GM12878 (cell line): Measurements from ENCODE around the gene FAAH2. TPM values are rescaled to one million over a fixed set of nuclear protein-coding genes. Genes with fewer than 3 reads are reported as not detected.

ENCODE experiments used
- ATAC-seq: fragments of 200-7000 bp; cut with Tn5 transposase; 3 replicates; pipeline ENCODE4 v1.9.1; 2020; ENCODE audit warnings: mild to moderate bottlenecking, moderate library complexity
- BruUV-seq: library from RNA; stranded (reverse); fragments of 400-500 nt; replicated peaks from 2 replicates; lab custom pipeline; 2021; lab: Mats Ljungman, UMichigan
- CTCF ChIA-PET: fragments of 300-600 bp; sonication (Branson Sonifier 250); formaldehyde crosslinking; extraction: SDS; loops from one replicate; lab custom pipeline; 2021; ENCODE audit warnings: inconsistent platforms; lab: Yijun Ruan, JAX
- POLR2A ChIA-PET: fragments of 350-600 bp; formaldehyde crosslinking; extraction: SDS; loops from one replicate; lab custom pipeline; 2021; ENCODE audit warnings: inconsistent platforms; lab: Charles Lee
- RAD21 ChIA-PET: fragments of 300-600 bp; sonication (Branson Sonifier 250); formaldehyde crosslinking; loops from one replicate; lab custom pipeline; 2023; ENCODE audit warnings: antibody characterized with exemption; ENCODE audit not compliant: unreplicated experiment; lab: Charles Lee
- SMC1A ChIA-PET: fragments of 300-600 bp; sonication (Branson Sonifier 250); formaldehyde crosslinking; loops from one replicate; lab custom pipeline; 2023; ENCODE audit not compliant: unreplicated experiment, uncharacterized antibody; lab: Charles Lee
- DNase-seq: peaks from one replicate; pipeline ENCODE4 v3.0.0-alpha.2; 2011; ENCODE audit warnings: low read depth, low spot score
- FAIRE-seq: peaks from 3 replicates; lab custom pipeline; 2011; peaks lifted over from hg19 to GRCh38; lab: Jason Lieb, UNC
- H2AFZ ChIP-seq: 2 replicates; pipeline ENCODE4 v1.6.0; 2011; ENCODE audit warnings: low read depth, low read length, control low read depth; ENCODE audit not compliant: control insufficient read depth
- H3K27ac ChIP-seq: 2 replicates; pipeline ENCODE4 v1.5.1; 2011; ENCODE audit warnings: control low read depth; ENCODE audit not compliant: control insufficient read depth, insufficient read depth
- H3K27me3 ChIP-seq, 2 experiments: replicated peaks in 1 of 2; 2 replicates each; pipeline versions ENCODE4 v1.6.0 to v1.6.1; 2011; ENCODE audit warnings: low read length in 1 of 2; ENCODE audit not compliant: control insufficient read depth in 2 of 2, insufficient read depth in 2 of 2
- H3K36me3 ChIP-seq, 2 experiments: 2 replicates each; pipeline ENCODE4 v1.5.1; 2011; ENCODE audit warnings: low read length in 1 of 2; ENCODE audit not compliant: control insufficient read depth in 2 of 2, insufficient read depth in 2 of 2
- H3K4me1 ChIP-seq: 2 replicates; pipeline ENCODE4 v1.6.1; 2011; ENCODE audit warnings: mild to moderate bottlenecking, low read length, moderate library complexity, mixed read lengths; ENCODE audit not compliant: control insufficient read depth, insufficient read depth
- H3K4me2 ChIP-seq: 2 replicates; pipeline ENCODE4 v1.6.0; 2011; ENCODE audit warnings: control low read depth; ENCODE audit not compliant: control insufficient read depth, insufficient read depth
- H3K4me3 ChIP-seq: fragments of 200-600 bp; sonication (generic); 2 replicates; pipeline ENCODE4 v1.5.1; 2016
- H3K79me2 ChIP-seq: 2 replicates; pipeline ENCODE4 v1.6.0; 2011; ENCODE audit warnings: low read length; ENCODE audit not compliant: control insufficient read depth, insufficient read depth
- H3K9ac ChIP-seq: 2 replicates; pipeline ENCODE4 v1.8.0; 2011; ENCODE audit warnings: low read length, control low read depth, mixed read lengths; ENCODE audit not compliant: control insufficient read depth, insufficient read depth
- H3K9me3 ChIP-seq: replicated peaks from 3 replicates; pipeline ENCODE4 v1.5.1; 2011; ENCODE audit warnings: mild to moderate bottlenecking, low read length; ENCODE audit not compliant: control insufficient read depth, insufficient read depth
- H4K20me1 ChIP-seq: 2 replicates; pipeline ENCODE4 v1.6.0; 2011; ENCODE audit not compliant: control insufficient read depth, insufficient read depth
- ATF7 ChIP-seq: fragments of 450-650 bp; IDR thresholded peaks from 2 replicates; pipeline ENCODE4 v1.6.1; 2016; ENCODE audit warnings: low read depth, mild to moderate bottlenecking
- BCLAF1 ChIP-seq: fragments of 450-650 bp; IDR thresholded peaks from 2 replicates; pipeline ENCODE4 v1.6.1; 2017; ENCODE audit warnings: antibody characterized with exemption, mild to moderate bottlenecking, moderate library complexity
- CBFB ChIP-seq: IDR thresholded peaks from 2 replicates; pipeline ENCODE4 v1.6.1; 2016; ENCODE audit warnings: antibody characterized with exemption, low read depth
- EED ChIP-seq: sonication (generic); IDR thresholded peaks from 2 replicates; pipeline ENCODE4 v1.6.1; 2016; ENCODE audit warnings: antibody characterized with exemption, low read depth
- NBN ChIP-seq: fragments of 450-650 bp; IDR thresholded peaks from 2 replicates; pipeline ENCODE4 v1.6.1; 2016
- PML ChIP-seq: IDR thresholded peaks from 2 replicates; pipeline ENCODE4 v1.6.1; 2012; ENCODE audit warnings: low read length, inconsistent platforms
- ZNF24 ChIP-seq: fragments of 450-650 bp; IDR thresholded peaks from 2 replicates; pipeline ENCODE4 v1.6.1; 2017; ENCODE audit warnings: antibody characterized with exemption, mild to moderate bottlenecking
- WGBS: methylation state at CpG from one replicate; pipeline ENCODE4 v1.1.6; 2016; ENCODE audit warnings: low lambda C conversion rate; ENCODE audit not compliant: insufficient replicate concordance, insufficient coverage; ENCODE audit errors: missing lambda C conversion rate; 5-methylcytosine and 5-hydroxymethylcytosine counted together
- in situ Hi-C: fragments of 300-500 bp; cut with MboI; formaldehyde crosslinking; loops from 9 replicates; pipeline ENCODE4 v1.14.3; 2018; ENCODE audit warnings: mixed read lengths
- intact Hi-C: fragments of 100-400 bp; cut with micrococcal nuclease; formaldehyde crosslinking; loops from one replicate; pipeline ENCODE4 v1.14.2; 2022; ENCODE audit not compliant: unreplicated experiment
- polyA plus RNA-seq, 11 experiments: library from polyadenylated mRNA; depleted of rRNA in 4 of 11; unstranded in 6 of 11; stranded (reverse) in 5 of 11; fragments of >200 nt; fragmentation: Nextera tagmentation in 4 of 11; fragmentation: Illumina TruSeq in 1 of 11; extraction: Ambion mirVana in 4 of 11; extraction: Trizol in 1 of 11; gene quantifications; 1 replicate in 1 of 11; 2 replicates in 10 of 11; pipeline versions ENCODE4 v1.2.1 to v1.2.3, GENCODE V29; 2011 to 2016; ENCODE audit warnings: inconsistent platforms in 2 of 11, missing spikeins in 2 of 11, low read depth in 1 of 11
- total RNA-seq, 4 experiments: library from RNA; depleted of rRNA in 3 of 4; stranded (reverse); fragments of >200 nt in 3 of 4; fragmentation: Illumina TruSeq in 1 of 4; extraction: Trizol in 1 of 4; gene quantifications; 2 replicates each; pipeline versions ENCODE4 v1.2.1 to v1.2.3, GENCODE V29; 2013 to 2021
- TF ChIP-seq, protein P1 (sequence below): fragments of 450-650 bp; conservative IDR thresholded peaks from 2 replicates; pipeline ENCODE4 v1.6.1; 2017; ENCODE audit warnings: mild to moderate bottlenecking, moderate library complexity
- TF ChIP-seq, protein P2 (sequence below): IDR thresholded peaks from 2 replicates; pipeline ENCODE4 v1.6.1; 2012; ENCODE audit warnings: low read depth, low read length, improper control_type of control experiment

Gene FAAH2
- total and polyA plus RNA-seq, 10 of the 15 experiments (the other 5 are each of a cell fraction or from before 2014, with no cell fraction given) = 0.88 to 5.4 (median 1.5) TPM

DNA sequence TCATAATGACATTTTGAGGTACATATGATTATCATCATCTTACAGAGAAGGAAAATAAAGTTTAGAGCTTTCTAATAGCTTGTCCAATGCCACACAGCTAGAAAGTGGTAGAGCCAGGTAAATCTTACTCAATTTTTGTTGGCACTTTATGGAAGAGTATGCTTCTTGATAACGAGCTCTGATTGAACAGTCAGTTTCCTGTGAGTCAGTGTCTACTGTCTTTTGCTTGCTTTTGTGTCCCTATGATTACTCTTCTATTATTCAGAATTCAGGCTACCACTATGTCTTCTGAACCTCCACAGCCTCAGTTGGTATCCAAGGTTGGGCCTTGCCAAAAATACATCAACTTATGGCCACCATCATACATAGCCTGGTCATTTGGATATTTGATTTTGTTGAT lies 2.6 kb downstream of the FAAH2 start:
- no peaks in the 10 kb centered on the region for H3K9me3 ChIP-seq
- RAD21 ChIA-PET = no interaction called here
- DNase-seq = no peak
- ATAC-seq = no peak
- in situ Hi-C loops (loop anchor here (10.0 to 25.0 kb wide), 2 partner anchors 294 to 477 kb away; partner anchors contain the start of gene SPIN3), intact Hi-C loops (loop anchor here (5.0 to 10.0 kb wide), 4 partner anchors 163 to 484 kb away; partner anchors contain the start of gene SPIN2B)
- SMC1A ChIA-PET = no interaction called here
- H3K4me3 ChIP-seq = no peak overlapping the region
- H3K4me2 ChIP-seq = no peak overlapping the region
- CTCF ChIA-PET = interaction anchor here (1.0 kb wide), 1 partner anchor 165 kb away, joined by 3 read pairs; no protein-coding TSS in a partner anchor
- no peaks in the 10 kb centered on the region for H3K36me3 ChIP-seq
- H2AFZ ChIP-seq = no peak overlapping the region
- POLR2A ChIA-PET = no interaction called here
- no peaks in the 10 kb centered on the region for H3K27me3 ChIP-seq
- no TSS peak for BruUV-seq
- H3K27ac ChIP-seq = no peak overlapping the region
- H4K20me1 ChIP-seq = no peaks in the 10 kb centered on the region
- no peak overlapping the region for H3K9ac ChIP-seq
- FAIRE-seq = no peak
- WGBS = 0% methylated on average over 1 of the region's 1 CpG
- H3K79me2 ChIP-seq = no peaks in the 10 kb centered on the region
- H3K4me1 ChIP-seq = no peaks in the 10 kb centered on the region
- TF ChIP-seq NBN (no peak), EED (no peak), CBFB (no peak), ATF7 (no peak)
- TF ChIP-seq, protein P1, sequence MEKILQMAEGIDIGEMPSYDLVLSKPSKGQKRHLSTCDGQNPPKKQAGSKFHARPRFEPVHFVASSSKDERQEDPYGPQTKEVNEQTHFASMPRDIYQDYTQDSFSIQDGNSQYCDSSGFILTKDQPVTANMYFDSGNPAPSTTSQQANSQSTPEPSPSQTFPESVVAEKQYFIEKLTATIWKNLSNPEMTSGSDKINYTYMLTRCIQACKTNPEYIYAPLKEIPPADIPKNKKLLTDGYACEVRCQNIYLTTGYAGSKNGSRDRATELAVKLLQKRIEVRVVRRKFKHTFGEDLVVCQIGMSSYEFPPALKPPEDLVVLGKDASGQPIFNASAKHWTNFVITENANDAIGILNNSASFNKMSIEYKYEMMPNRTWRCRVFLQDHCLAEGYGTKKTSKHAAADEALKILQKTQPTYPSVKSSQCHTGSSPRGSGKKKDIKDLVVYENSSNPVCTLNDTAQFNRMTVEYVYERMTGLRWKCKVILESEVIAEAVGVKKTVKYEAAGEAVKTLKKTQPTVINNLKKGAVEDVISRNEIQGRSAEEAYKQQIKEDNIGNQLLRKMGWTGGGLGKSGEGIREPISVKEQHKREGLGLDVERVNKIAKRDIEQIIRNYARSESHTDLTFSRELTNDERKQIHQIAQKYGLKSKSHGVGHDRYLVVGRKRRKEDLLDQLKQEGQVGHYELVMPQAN = no peak

GRCh38 chrX:57294961-57295360 lies 8.5 kb downstream of the FAAH2 start:
- in situ Hi-C loops (loop anchor here (25.0 kb wide), 1 partner anchor 483 kb away; no protein-coding TSS in a partner anchor), intact Hi-C loops (no loop called here)
- H3K9ac ChIP-seq = no peak overlapping the region
- no peaks in the 10 kb centered on the region for H4K20me1 ChIP-seq
- no peaks in the 10 kb centered on the region for H3K79me2 ChIP-seq
- BruUV-seq = no TSS peak
- no peak for DNase-seq
- H3K9me3 ChIP-seq = no peaks in the 10 kb centered on the region; the same call in 2 of the 3 replicates
- SMC1A ChIA-PET = no interaction called here
- H3K4me3 ChIP-seq = no peak overlapping the region
- POLR2A ChIA-PET = no interaction called here
- FAIRE-seq = no peak
- no peak for ATAC-seq
- H2AFZ ChIP-seq = no peak overlapping the region
- CTCF ChIA-PET = interaction anchor here (1.2 kb wide), 1 partner anchor 14 kb away, joined by 3 read pairs; no protein-coding TSS in a partner anchor
- H3K36me3 ChIP-seq = no peaks in the 10 kb centered on the region
- no peak overlapping the region for H3K27ac ChIP-seq
- RAD21 ChIA-PET = no interaction called here
- H3K4me2 ChIP-seq = no peak overlapping the region
- no peaks in the 10 kb centered on the region for H3K27me3 ChIP-seq
- H3K4me1 ChIP-seq = no peaks in the 10 kb centered on the region
- TF ChIP-seq ZNF24 = no peak
- TF ChIP-seq BCLAF1 = no peak
- TF ChIP-seq, protein P2, sequence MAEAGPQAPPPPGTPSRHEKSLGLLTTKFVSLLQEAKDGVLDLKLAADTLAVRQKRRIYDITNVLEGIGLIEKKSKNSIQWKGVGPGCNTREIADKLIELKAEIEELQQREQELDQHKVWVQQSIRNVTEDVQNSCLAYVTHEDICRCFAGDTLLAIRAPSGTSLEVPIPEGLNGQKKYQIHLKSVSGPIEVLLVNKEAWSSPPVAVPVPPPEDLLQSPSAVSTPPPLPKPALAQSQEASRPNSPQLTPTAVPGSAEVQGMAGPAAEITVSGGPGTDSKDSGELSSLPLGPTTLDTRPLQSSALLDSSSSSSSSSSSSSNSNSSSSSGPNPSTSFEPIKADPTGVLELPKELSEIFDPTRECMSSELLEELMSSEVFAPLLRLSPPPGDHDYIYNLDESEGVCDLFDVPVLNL = no peak
- TF ChIP-seq PML = no peak
